Measurements from ENCODE around the gene PEAK3.

GRCh38 chr19:2247433-2248101, 34.4 kb downstream of the PEAK3 start:
- no peak for TF ChIP-seq XRCC4 (IDR thresholded peaks at IDR 0.05; ENCODE audit: extremely low read depth, insufficient read depth, insufficient read length)
- TF ChIP-seq, protein P1, sequence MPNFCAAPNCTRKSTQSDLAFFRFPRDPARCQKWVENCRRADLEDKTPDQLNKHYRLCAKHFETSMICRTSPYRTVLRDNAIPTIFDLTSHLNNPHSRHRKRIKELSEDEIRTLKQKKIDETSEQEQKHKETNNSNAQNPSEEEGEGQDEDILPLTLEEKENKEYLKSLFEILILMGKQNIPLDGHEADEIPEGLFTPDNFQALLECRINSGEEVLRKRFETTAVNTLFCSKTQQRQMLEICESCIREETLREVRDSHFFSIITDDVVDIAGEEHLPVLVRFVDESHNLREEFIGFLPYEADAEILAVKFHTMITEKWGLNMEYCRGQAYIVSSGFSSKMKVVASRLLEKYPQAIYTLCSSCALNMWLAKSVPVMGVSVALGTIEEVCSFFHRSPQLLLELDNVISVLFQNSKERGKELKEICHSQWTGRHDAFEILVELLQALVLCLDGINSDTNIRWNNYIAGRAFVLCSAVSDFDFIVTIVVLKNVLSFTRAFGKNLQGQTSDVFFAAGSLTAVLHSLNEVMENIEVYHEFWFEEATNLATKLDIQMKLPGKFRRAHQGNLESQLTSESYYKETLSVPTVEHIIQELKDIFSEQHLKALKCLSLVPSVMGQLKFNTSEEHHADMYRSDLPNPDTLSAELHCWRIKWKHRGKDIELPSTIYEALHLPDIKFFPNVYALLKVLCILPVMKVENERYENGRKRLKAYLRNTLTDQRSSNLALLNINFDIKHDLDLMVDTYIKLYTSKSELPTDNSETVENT (CRISPR knock-in tag; IDR thresholded peaks at IDR 0.05): no peak
- no peak for TF ChIP-seq MXI1 (IDR thresholded peaks at IDR 0.05; ENCODE audit: low read depth, low read length)
